PC-3 (cell line): Measurements from ENCODE around the gene ERBB2.

ENCODE experiments used
- EZH2 ChIP-seq: fragments of 300-600 bp; sonication (generic); IDR thresholded peaks from one replicate; pipeline ENCODE4 v1.6.1; 2017; ENCODE audit warnings: antibody characterized with exemption, mild to moderate bottlenecking, low read length; ENCODE audit not compliant: unreplicated experiment
- EZH2phosphoT487 ChIP-seq: fragments of 300-600 bp; sonication (generic); IDR thresholded peaks from 2 replicates; pipeline ENCODE4 v1.6.1; 2018; ENCODE audit warnings: mild to moderate bottlenecking, antibody characterized with exemption, low read length, borderline replicate concordance
- TF ChIP-seq, protein P1 (sequence below): fragments of 300-600 bp; sonication (generic); conservative IDR thresholded peaks from 2 replicates; pipeline ENCODE4 v1.5.1; 2017; ENCODE audit warnings: antibody characterized with exemption, low read depth, mild to moderate bottlenecking, low read length

DNA sequence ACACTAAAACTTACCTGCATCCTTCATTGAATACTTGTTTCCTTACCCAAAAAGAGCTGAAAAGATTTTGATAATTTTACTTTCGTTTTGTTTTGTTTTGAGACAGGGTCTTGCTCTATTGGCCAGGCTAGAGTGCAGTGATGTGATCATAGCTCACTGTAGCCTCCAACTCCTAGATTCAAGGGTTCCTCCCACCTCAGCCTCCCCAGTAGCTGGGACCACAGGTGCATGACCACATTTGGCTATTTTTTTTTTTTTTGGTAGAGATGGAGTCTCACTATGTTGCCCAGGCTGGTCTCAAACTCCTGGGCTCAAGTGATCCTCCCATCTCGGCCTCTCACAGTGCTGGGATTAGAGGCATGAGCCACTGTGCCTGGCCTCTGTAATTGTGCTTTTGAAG, 44.8 kb upstream of the ERBB2 start:
- TF ChIP-seq, protein P1, sequence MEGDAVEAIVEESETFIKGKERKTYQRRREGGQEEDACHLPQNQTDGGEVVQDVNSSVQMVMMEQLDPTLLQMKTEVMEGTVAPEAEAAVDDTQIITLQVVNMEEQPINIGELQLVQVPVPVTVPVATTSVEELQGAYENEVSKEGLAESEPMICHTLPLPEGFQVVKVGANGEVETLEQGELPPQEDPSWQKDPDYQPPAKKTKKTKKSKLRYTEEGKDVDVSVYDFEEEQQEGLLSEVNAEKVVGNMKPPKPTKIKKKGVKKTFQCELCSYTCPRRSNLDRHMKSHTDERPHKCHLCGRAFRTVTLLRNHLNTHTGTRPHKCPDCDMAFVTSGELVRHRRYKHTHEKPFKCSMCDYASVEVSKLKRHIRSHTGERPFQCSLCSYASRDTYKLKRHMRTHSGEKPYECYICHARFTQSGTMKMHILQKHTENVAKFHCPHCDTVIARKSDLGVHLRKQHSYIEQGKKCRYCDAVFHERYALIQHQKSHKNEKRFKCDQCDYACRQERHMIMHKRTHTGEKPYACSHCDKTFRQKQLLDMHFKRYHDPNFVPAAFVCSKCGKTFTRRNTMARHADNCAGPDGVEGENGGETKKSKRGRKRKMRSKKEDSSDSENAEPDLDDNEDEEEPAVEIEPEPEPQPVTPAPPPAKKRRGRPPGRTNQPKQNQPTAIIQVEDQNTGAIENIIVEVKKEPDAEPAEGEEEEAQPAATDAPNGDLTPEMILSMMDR = no peak
- TF ChIP-seq EZH2 (no peak), EZH2phosphoT487 (no peak)
